Spinal cord (tissue), 10 donors: ENCODE results near the gene MCF2L2. TPM values are rescaled to one million over a fixed set of nuclear protein-coding genes. Genes with fewer than 3 reads are reported as not detected.

Experiments
- DNase-seq, 6 donors: peaks; one replicate each; pipeline versions ENCODE4 v3.0.0 to v3.0.0-alpha.2; 2013 to 2015; ENCODE audit warnings: low spot score in 6 of 6, low read depth in 4 of 6
- H3K27ac ChIP-seq: one replicate; pipeline ENCODE4 v1.5.1; 2013; ENCODE audit warnings: low read depth, low read length, control low read depth
- H3K27me3 ChIP-seq: one replicate; pipeline ENCODE4 v1.6.1; 2013; ENCODE audit warnings: low read length; ENCODE audit not compliant: control insufficient read depth, insufficient read depth
- H3K36me3 ChIP-seq: one replicate; pipeline ENCODE4 v1.6.1; 2013; ENCODE audit warnings: low read length; ENCODE audit not compliant: control insufficient read depth, insufficient read depth
- H3K4me1 ChIP-seq: one replicate; pipeline ENCODE4 v1.6.1; 2013; ENCODE audit warnings: low read length; ENCODE audit not compliant: control insufficient read depth, insufficient read depth
- H3K4me3 ChIP-seq: one replicate; pipeline ENCODE4 v1.5.1; 2013; ENCODE audit warnings: low read depth, low read length, control low read depth
- H3K9me3 ChIP-seq: one replicate; pipeline ENCODE4 v1.6.1; 2013; ENCODE audit warnings: low read length; ENCODE audit not compliant: control insufficient read depth, insufficient read depth
- WGBS: methylation state at CpG from one replicate; pipeline ENCODE4 v1.1.5; 2013; ENCODE audit warnings: missing lambda C conversion rate; ENCODE audit not compliant: insufficient coverage; 5-methylcytosine and 5-hydroxymethylcytosine counted together
- polyA plus RNA-seq, 2 donors: library from polyadenylated mRNA; unstranded; fragments of 120-200 nt; gene quantifications; one replicate each; pipeline ENCODE4 v1.2.1, GENCODE V29; 2013; ENCODE audit not compliant: insufficient read length in 2 of 2
- total RNA-seq, 2 donors: library from RNA; depleted of rRNA in 1 of 2; stranded (reverse); fragments of 120-200 nt in 1 of 2; fragments of >200 nt in 1 of 2; gene quantifications; one replicate each; pipeline versions ENCODE4 v1.2.3 to v1.2.4, GENCODE V29; 2013 to 2014
- donor health status: healthy.

The MCF2L2 gene
- total and polyA plus RNA-seq, 4 donors = 9.6 to 29.6 (median 18.8) TPM

DNA sequence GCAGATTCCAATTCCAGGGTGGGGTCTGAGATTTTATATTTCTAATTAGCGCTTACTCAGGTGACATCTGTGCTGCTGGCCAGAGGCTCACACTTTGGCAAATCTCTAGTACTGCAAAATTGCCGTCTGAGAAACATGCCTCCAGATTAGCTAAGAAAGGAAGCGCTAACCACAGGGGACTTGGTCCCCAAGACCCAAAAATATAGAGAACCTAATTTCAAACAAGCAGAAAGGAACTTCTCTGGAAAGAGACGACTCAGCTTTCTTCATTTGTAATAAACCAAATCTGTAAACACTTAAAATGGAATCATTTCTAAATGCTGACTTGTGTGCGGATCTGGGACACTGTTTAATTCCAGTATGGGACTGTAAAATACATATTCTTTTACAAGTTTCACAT lies 119.7 kb downstream of the MCF2L2 start:
- WGBS = 83% methylated on average over 2 of the region's 5 CpGs
- Histone ChIP-seq H3K4me1 (peaks cover 6% of the 10 kb centered on the region), H3K9me3 (no peaks in the 10 kb centered on the region), H3K4me3 (no peak overlapping the region), H3K36me3 (peaks cover 5% of the 10 kb centered on the region), H3K27ac (no peak overlapping the region), H3K27me3 (no peaks in the 10 kb centered on the region)
- DNase-seq = no peak

DNA sequence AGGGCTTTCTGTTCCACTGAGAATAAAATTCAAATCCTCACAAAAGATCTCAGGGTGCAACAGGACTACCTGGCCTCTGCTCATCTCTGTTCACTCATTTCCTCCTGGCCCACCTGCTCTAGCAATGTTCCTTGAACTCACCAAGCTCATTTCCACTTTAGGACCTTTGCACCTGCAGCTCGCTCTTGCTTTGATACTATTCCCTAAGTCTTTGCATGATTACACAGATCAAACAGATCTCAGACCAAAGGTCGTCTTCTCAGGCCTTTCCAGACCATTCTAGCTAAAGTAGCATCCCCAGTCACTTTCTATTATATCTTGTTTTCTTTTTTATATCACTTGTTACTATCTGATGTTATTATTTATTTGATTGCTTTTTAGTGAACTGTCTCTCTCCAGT lies 120.7 kb downstream of the MCF2L2 start:
- no peaks in the 10 kb centered on the region for H3K27me3 ChIP-seq
- H3K27ac ChIP-seq = no peak overlapping the region
- WGBS = 93% methylated on average over 1 of the region's 2 CpGs

DNA sequence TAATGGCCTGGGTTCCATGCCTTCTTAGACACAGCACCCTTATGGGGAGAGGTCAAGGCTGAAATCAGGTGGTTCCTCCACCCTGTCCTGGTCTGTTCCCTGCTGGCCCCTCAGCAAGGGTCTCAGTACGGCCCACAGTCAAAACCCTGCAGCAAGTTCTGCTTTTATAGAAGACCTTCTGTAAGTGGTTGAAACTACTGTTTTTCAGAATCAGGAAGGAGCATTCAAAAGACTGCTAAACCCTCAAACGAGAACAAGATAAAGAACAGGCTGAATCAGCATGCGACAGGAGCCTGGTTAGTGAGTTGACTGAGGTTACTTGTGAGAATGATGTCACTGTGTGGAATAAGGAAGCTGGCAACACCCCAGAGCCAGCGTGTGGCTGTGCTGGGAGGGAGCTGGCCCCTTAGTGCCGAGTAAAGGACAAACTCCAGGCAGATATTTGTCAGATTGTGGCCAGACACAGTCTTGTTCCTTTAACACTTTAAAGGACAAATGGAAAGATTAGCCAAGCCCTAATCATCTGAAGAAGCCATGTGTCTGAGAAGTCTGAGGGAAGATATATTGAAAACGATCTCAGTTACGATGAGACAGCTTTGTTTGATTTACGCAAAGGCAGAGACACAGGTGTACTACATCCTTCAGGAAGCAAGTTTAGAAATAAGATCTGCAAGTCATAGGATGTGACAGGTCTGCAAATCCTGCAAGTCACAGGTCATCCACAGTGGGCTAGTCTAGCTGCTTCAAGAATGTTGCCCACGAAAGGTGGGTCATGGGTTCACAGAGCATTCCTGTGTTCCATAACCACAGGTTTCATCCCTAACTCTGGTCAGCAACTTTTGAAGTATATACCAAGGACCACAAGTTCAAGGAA lies 121.4 kb downstream of the MCF2L2 start:
- H3K9me3 ChIP-seq = no peaks in the 10 kb centered on the region
- H3K27ac ChIP-seq = no peak overlapping the region
- H3K27me3 ChIP-seq = no peaks in the 10 kb centered on the region
- H3K36me3 ChIP-seq = peaks cover 5% of the 10 kb centered on the region
- peaks cover 6% of the 10 kb centered on the region for H3K4me1 ChIP-seq
- peak in 3 of 6 donors; percentile 20 to 69 (median 62) for DNase-seq
- H3K4me3 ChIP-seq = no peak overlapping the region
- 45% methylated on average over 7 of the region's 9 CpGs for WGBS

More for the DNA sequence above, 120.7 kb downstream of the MCF2L2 start:
- peaks cover 6% of the 10 kb centered on the region for H3K4me1 ChIP-seq
- no peak for DNase-seq
- no peak overlapping the region for H3K4me3 ChIP-seq
- peaks cover 5% of the 10 kb centered on the region for H3K36me3 ChIP-seq
- H3K9me3 ChIP-seq = no peaks in the 10 kb centered on the region

DNA sequence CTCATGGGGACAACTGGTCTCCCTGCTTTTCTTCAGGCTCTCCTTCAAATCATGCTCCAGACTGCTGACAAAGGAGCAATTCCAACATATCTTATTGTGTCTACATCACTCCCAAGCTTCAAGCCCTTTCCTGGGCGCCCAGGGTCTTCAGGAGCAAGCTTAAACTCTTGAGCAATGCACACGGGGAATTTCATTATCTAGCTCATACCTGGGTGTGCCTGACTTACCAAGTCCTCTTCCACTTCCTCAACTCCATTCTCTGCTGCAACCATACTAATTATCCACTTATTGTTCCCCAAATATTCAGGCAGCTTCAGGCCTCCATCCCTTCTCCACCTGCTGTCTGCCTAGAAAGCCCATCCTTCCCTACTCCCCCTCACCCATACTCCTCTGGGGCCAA lies 124.7 kb downstream of the MCF2L2 start:
- H3K27ac ChIP-seq = no peak overlapping the region
- no peak overlapping the region for H3K4me3 ChIP-seq
- DNase-seq = no peak
- no peaks in the 10 kb centered on the region for H3K9me3 ChIP-seq
- no peaks in the 10 kb centered on the region for H3K27me3 ChIP-seq
- WGBS = 85% methylated on average over 2 of the region's 2 CpGs
- H3K4me1 ChIP-seq = peaks cover 11% of the 10 kb centered on the region
- H3K36me3 ChIP-seq = peaks cover 2% of the 10 kb centered on the region

DNA sequence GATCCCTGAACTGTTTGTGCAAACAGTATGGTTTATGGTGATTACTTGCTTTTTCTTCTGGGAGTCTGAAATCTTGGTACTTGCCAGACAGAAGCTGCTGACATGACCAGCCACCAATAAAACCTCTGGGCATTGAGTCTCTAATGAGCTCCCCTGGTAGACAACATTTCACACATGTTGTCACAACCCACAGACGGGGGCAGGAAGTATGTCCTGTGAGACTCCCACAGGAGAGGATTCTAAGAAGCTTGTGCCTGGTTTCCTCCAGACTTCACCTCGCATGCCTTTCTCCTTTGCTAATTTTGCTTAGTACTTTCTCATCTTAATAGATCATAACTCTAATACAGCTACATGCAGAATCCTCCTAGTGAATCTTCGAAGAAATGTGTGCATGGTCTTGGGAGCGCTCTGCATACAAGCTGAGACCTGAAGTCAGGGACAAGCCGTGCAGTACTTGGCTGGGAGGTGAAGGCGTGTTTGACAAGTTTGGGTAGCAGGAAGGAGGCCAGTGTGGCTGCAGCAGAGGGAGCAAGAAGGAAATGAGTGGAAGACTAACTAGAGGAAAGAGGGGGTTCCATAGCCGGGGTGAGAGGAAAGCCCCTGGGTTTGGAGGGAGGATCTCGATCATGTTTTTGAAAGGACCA lies 126.4 kb downstream of the MCF2L2 start:
- no peak overlapping the region for H3K27ac ChIP-seq
- WGBS = 81% methylated on average over 6 of the region's 8 CpGs
- peaks cover 12% of the 10 kb centered on the region for H3K4me1 ChIP-seq
- no peaks in the 10 kb centered on the region for H3K9me3 ChIP-seq
- peaks cover 6% of the 10 kb centered on the region for H3K36me3 ChIP-seq
- H3K27me3 ChIP-seq = no peaks in the 10 kb centered on the region
- H3K4me3 ChIP-seq = no peak overlapping the region
- DNase-seq = no peak

DNA sequence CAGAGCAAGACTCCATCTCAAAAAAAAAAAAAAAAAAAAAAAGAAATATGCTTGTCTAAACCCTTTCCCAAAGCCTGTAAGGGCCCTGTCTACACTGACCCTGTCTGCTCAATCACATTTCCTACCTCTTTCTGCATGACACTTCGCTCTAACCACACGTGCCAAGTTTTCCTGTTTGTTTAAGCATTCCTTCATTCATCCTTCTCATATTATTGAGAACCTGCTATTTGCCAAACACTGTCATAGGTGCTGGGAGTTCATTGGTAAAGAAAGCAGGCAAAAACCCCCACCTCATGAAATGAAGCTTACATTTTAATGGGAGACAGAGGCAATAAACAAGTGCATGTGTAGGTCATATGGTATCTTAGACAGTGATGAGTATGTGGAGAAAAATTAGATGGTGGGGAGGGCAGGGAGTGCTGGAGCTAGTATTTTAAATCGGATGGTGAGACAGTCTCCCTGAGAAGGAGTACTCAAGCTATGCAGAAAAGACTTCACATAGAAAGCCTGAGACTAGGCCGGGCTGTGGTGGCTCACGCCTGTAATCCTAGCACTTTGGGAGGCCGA lies 127.3 kb downstream of the MCF2L2 start:
- H3K4me1 ChIP-seq = peaks cover 7% of the 10 kb centered on the region
- H3K27me3 ChIP-seq = no peaks in the 10 kb centered on the region
- no peak overlapping the region for H3K27ac ChIP-seq
- H3K4me3 ChIP-seq = no peak overlapping the region
- WGBS = 64% methylated on average over 6 of the region's 6 CpGs
- H3K9me3 ChIP-seq = no peaks in the 10 kb centered on the region
- DNase-seq = no peak
- peaks cover 6% of the 10 kb centered on the region for H3K36me3 ChIP-seq

DNA sequence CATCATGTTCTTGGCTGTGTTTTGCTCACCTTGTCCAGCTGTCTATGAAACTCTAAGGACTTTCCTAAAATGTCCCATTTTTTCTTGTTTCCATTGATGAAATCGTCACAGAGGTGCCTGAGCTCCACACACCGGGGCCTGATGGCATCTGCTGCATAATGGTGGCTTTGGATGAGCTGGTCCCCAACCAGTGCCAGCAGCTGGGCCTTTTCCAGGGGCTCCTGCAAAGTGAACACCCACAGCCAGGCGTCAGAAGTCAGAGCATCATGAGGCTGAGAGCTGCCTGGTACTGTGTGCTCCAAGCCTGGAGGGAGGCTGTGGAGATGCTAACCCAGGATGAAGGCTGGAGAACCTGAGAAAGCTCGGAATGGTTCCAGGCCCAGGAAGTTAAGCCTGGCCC lies 128.4 kb downstream of the MCF2L2 start:
- 87% methylated on average over 3 of the region's 4 CpGs for WGBS
- Histone ChIP-seq H3K4me3 (no peak overlapping the region), H3K27ac (no peak overlapping the region), H3K4me1 (peaks cover 7% of the 10 kb centered on the region), H3K27me3 (no peaks in the 10 kb centered on the region), H3K36me3 (peaks cover 13% of the 10 kb centered on the region), H3K9me3 (no peaks in the 10 kb centered on the region)
- DNase-seq = no peak

DNA sequence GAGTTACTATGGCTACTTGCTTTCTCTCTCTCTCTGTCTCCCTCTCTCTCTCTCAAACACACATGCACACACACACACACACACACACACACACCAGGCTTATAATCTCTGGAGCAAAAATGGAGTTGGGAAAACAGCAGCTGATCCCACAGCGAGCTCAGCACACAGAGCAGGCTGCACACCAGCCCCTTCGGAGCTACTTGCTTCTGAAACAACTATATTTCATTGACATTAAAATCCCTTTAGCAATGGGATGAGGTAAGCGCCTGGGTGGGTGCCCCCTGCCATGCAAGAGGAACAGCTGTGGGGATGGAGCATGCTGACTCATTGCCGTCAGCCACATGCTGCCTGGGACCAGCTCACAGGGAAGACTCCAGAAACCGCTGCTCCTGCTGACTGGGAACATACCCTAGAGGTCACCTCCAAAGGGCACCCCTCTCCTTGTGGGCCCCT lies 129.7 kb downstream of the MCF2L2 start:
- 30% methylated on average over 3 of the region's 5 CpGs for WGBS
- Histone ChIP-seq H3K4me1 (peaks cover 7% of the 10 kb centered on the region), H3K9me3 (no peaks in the 10 kb centered on the region), H3K27me3 (no peaks in the 10 kb centered on the region), H3K36me3 (peaks cover 13% of the 10 kb centered on the region), H3K4me3 (no peak overlapping the region), H3K27ac (no peak overlapping the region)
- peak in 2 of 6 donors; percentile 60 to 62 for DNase-seq

DNA sequence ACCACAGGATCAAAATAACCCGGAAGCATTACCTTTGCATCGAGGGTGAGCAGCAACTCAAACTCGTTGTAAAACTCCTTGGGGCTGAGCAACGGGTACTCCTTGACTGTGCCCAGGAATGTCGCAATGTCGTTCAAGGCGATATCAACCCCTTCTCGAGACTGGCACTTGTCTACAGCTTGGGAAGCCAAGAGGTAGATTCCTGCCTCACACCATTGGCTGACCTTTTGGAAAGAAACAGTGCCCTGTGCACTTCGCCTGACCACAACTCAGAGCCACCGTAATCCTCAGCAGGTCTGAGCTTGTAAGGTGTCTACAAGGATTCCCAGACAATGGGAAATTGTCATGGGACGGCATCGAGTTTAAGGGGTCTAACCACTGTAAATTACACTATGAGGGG lies 131.5 kb downstream of the MCF2L2 start:
- Histone ChIP-seq H3K4me1 (peaks cover 7% of the 10 kb centered on the region), H3K4me3 (no peak overlapping the region), H3K27me3 (no peaks in the 10 kb centered on the region), H3K9me3 (no peaks in the 10 kb centered on the region), H3K27ac (no peak overlapping the region), H3K36me3 (peaks cover 13% of the 10 kb centered on the region)
- no peak for DNase-seq
- 95% methylated on average over 12 of the region's 12 CpGs for WGBS
